NCI-H1105 treated with DMSO at 0.1 percent for 48 hours (cell line): ENCODE results near the gene MAGI2.

Experiments
- DNase-seq: peaks from one replicate; lab custom pipeline; 2025; lab: John Stamatoyannopoulos, UW

The MAGI2 gene

DNA sequence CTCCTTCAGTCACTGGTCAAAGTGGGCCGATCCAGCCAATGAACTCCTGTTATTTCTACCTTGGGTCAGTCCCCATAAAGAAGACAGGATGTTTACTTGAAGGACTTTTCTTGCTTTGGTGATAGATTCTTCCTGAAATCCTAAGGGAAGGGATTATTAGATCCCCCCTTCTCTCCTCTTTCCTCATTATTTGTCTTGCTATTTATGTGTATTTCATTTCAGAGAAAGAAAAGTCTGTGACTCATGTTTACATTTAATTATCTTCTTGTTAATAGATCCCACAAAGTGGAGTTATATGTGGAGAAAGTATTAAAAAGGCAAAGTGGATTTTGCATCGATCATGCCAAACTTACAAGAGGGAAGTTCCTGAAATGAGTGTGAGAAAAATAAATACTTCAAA lies 1313.4 kb downstream of the MAGI2 start:
- DNase-seq: peak; percentile 63

DNA sequence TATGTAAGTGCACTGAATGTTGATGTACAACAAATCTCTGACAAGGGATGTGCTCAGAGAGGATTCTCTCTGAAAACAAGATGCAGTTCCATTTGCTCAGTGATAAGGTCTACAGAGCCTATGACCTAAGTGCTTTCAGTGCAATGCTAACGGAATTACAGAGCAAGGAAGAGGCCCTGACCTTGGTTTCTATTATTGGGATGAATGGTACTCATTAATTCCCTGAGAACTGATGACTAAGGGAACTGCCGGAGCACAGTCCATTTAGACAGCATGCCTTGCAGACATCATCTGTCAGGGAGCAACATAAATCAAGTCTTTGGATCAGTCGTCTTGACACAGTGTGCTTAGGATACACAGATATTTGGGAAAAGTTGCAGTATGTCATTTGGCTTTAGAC lies 1314.1 kb downstream of the MAGI2 start:
- DNase-seq: no peak

GRCh38 chr7:78134774-78135173 lies 1318.7 kb downstream of the MAGI2 start:
- no peak for DNase-seq

- DNase-seq: peak; percentile 45
These were observed 1319.2 kb downstream of the MAGI2 start for GRCh38 chr7:78134256-78134655.

DNA sequence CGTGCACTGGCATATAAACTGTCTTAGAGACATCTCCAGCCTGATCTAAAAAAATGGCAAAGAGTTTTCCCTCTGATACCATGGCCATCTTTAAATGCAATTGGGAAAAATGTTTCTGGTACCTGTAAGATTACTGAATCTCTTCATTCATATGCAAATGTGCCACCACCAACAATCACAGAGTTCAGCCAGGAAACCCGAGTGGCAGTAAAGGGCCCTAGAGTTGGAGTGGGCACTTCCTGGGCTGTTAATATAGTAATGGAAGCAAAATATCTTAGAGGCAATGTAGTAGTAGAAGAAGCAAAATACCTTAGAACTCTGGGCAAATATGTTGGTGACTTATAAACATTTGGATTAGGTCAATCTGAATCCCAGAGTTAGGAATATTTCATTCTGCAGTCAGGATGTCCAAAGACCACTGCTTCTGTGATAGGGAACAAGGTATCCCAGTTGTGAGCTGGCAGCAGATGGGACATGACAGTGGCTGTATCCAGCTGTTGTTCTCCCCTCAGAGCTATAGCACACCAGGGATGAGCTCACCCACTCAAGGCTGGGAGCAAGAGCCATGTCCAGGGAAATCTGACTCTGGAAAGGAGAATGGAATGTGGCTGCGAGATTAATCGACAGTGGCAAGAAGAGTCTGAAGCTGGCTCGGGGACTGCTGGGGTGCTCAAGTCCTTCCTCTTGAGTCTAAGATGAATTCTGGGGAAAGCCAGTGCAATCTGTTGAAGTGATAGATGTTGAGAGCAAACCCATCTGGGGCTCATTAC lies 1322.8 kb downstream of the MAGI2 start:
- no peak for DNase-seq

- DNase-seq: no peak
These were observed 1323.6 kb downstream of the MAGI2 start for GRCh38 chr7:78129865-78130264.

- no peak for DNase-seq
These were observed 1326.5 kb downstream of the MAGI2 start for GRCh38 chr7:78127009-78127408.

DNA sequence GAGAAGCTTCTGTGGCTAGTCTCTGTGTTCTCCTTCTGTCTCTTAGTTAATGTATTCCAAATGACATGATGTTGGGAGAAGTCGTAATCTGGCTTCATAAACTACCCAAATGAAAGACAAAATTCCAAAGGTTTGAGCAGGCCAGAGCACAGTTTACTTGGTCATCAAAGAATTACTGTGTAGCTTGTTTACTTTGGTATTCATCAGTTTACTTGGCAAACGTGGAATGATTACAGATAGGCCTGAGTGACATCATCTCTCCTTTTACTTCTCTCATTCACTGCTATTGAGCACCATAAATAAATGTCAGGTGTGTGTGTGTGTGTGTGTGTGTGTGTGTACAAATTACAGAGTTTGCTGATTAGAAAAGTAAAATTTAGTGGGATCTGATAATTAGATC lies 1327.6 kb downstream of the MAGI2 start:
- no peak for DNase-seq

DNA sequence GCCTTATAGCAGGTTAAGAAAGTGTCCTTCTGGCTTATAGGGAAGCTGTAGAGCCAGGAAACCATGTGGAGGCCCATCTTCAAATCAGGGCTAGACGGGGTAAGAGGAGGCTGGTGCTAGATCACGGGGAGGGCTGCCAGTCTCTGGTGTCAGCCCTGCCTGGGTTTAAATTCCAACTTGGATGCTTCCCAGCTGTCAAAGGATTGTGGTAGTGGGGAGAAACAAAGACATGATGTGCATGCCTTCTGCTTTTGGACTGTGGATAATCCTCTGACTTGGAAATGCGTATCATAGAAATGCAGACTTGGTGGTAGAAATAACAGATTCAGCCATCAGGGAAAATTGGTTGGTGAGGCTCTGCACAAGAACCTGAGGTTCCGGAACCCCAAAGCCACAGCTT lies 1329.3 kb downstream of the MAGI2 start:
- DNase-seq: no peak

DNA sequence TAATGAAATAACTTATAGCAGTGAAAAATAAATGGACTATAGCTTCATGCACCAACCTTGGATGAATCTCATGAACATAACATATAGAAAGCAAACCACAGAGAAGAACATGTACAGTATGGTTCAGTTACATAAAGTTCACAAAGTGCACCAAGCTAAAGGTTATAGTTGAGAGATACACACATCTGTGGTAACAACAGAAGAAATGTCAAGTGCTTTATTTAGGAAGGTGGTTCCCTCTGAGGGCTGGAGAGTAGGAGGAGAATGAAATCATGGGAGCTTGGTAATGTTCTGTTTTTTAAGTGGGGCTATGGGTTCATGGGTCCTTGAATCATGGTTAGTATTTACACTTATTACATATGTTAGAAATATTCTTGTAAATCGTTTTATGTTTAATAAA lies 1331.6 kb downstream of the MAGI2 start:
- DNase-seq: no peak

DNA sequence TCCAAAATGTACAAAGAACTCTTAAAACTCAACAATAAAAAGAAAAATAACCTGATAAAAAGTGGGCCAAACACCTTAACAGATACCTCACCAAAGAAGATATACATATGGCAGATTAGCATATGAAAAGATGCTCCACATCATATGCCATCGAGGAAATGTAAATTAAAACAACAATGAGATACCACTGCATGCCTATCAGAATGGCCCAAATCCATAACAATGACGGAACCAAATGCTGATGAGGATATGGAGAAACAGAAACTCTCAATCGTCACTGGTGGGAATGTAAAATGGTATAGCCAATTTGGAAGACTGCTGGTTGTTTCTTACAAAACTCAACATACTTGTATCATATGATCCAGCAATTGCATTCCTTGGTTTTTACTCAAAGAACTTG lies 1335.0 kb downstream of the MAGI2 start:
- no peak for DNase-seq

- DNase-seq: no peak
These were observed 1337.6 kb downstream of the MAGI2 start for GRCh38 chr7:78115876-78116275.

GRCh38 chr7:78114993-78115392 lies 1338.5 kb downstream of the MAGI2 start:
- DNase-seq: no peak

DNA sequence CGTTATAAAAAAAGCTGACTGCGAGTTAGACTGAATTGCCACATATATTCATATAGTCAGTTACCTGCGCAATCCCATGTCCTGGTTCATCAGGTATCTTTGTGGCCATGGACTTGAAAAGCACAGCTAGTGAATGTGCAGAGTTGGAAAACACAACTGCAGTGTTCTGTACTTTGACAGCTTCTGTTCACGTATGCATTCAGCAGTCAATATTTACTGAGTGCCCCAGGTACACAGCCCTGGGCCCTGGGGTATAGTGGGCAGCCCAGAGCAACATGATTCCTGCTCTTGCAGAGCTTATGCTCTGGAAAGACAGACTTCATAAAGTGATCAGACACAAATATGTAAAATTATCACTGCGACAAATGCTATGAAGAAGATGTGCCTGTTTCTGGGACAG lies 1341.0 kb downstream of the MAGI2 start:
- DNase-seq: no peak

- no peak for DNase-seq
These were observed 1342.1 kb downstream of the MAGI2 start for GRCh38 chr7:78111386-78111785.

DNA sequence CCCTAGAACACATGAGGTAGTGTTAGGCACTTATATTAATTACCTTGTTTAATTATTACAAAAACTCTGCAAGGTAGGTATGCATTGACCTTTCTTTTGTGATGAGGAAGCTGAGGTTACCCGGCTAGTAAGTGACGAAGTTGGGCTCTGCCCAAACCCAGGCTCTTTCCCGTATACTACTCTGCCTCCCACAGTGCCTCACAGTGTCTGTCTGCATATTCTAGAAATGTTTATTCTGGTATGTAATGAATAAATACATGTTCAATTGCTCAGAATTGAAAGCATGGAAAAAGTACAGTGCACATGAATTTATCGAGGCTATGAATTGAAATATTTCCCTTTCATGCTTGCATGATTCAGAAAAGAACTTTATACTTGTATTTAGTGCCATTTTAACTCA lies 1350.0 kb downstream of the MAGI2 start:
- no peak for DNase-seq

- no peak for DNase-seq
These were observed 1352.4 kb downstream of the MAGI2 start for GRCh38 chr7:78101076-78101475.

DNA sequence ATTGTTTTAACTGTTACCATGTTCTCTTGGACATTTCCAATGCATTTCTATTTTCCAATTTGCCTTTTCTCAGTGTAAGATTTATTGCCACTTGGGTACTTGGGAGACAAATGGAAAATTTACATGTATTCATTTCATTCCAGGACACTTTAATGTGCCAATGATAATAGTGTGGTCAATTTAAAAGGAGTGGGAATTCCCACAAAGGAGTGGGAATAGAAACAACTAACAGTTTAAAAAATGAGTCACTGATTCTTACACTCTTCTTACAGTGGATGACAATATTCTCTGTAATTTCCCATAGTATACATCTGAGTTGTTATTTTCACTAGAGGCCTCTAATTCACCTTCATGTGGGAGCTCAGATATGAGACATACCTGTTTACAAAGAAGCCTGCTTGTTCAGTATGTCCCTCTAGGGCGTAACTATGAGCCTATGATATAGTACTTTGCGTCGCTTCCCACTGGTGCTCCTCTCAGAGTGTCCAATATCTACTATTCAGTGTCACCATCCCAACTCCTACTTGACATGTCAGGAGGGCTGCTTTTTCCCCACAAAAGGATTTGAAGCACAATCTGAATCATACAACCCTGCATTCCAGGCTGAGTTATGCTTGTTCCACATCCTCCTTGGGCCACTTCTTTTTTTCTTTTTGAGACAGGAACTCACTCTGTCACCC lies 1353.6 kb downstream of the MAGI2 start:
- no peak for DNase-seq

- no peak for DNase-seq
These were observed 1357.9 kb downstream of the MAGI2 start for GRCh38 chr7:78095549-78095948.

DNA sequence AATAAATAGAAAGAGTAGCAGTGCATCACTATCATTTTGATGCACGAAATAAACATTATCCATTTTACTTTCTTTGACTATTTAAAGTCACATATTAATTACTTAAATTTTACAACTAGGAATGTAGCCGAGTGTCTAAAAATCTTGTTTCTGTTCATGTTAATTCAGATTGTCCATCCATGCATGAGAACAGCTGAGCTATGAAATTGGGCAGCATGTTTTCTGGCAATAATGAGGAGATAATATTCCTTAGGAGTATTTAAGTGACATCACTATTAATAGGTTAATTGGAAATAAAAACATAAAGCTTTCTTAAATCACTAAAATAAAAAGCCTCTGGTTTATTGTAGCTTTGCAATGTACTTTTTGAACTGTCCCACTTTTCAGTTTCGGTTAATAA lies 1361.1 kb downstream of the MAGI2 start:
- no peak for DNase-seq

DNA sequence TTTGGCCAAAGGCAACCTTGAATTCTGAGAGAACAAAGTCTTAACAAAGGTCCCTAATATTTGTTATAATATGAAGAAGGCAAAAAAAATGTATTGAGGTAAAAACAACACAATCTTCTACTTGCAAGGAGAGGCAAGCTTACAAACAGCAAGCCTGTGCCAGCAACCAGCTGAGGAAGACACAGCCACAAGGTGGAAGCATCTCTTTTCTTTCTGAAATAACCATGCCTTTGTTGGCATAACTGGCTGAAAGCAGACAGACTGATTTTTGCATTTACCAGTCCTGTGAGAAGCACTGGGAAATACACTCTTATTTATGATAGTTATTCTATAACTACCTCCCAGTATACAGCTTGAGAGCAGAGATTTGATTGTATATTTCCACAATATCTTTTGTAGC lies 1362.9 kb downstream of the MAGI2 start:
- DNase-seq: no peak

DNA sequence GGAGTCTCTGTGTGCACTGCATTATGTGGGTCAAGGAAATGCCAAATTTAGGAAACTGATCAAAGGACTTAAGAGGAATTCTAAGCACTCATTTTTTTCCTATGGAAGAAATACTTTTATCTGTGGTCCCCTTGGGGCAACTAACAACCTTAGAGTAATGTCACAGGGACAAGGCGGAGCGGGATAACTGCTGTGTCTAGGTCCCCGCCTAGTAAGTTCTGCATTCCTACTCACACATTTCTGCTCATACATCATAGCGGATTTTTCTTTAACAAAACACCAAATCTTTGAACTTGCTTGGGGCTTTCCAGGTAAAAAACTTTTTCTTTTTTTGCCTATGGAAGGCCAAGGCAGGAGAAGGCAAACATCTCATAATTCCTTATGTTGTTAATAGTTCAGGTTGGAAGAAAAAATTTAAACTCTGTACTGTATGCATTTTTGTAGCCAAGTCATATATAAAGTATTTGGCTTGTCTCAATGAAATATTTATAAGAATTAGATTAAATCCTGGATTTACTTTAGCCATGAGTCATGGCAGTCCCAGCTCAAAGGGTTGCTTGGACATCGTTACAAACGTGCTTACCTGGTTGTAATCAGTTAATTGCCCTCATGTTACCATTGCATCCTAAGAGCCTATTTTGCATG lies 1369.9 kb downstream of the MAGI2 start:
- DNase-seq: no peak

DNA sequence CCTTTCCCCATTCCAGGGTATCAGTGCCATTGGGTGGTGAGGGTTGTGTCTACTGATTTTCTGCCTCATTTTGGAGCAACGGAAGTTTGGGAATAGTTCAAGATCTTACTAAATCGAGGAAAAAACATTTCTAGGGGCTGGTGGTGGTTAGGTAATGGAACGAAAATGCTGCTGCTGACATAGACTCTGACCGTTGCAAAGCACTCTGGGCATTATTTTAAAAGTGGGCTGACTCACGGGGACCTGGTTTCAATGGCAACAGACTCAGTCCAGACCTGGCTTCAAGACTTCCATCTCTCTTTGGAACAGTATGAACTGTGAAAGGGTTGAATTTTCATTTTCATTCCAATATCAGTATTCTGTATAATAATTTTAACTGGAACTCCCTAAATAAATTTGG lies 1370.9 kb downstream of the MAGI2 start:
- DNase-seq: no peak
